ENCODE measurements around the gene LTK. TPM values are rescaled to one million over a fixed set of nuclear protein-coding genes. Genes with fewer than 3 reads are reported as not detected.

The LTK gene
- total RNA-seq, 1 experiment from 2014 or later: 10.9 TPM

- Histone ChIP-seq H3K36me3 (ENCODE audit: control insufficient read depth, insufficient read depth, low read length) (no peaks in the 10 kb centered on the region), H3K27me3 (replicated peaks; ENCODE audit: control insufficient read depth, insufficient read depth, low read length) (no peaks in the 10 kb centered on the region), H3K9me3 (no peaks in the 10 kb centered on the region), H3K4me3 (ENCODE audit: low read depth, low read length) (peak overlapping the region; percentile 61), H3K4me1 (peaks cover 4% of the 10 kb centered on the region; the same call in 1 of the 2 replicates)
- TF ChIP-seq CTCF (IDR thresholded peaks at IDR 0.05; ENCODE audit: insufficient read depth in 1 of 2, low read depth in 1 of 2, low read length in 1 of 2, severe bottlenecking in 1 of 2, unreplicated experiment in 1 of 2): no peak
- intact Hi-C loops (cut with micrococcal nuclease; ENCODE audit: unreplicated experiment): no loop called here
- Mint-ChIP-seq H3K4me1 (ENCODE audit: low read depth, unreplicated experiment) (no peaks in the 10 kb centered on the region), H3K36me3 (ENCODE audit: insufficient read depth, unreplicated experiment) (peaks cover 8% of the 10 kb centered on the region), H3K9me3 (ENCODE audit: unreplicated experiment) (no peaks in the 10 kb centered on the region), H3K4me3 (ENCODE audit: unreplicated experiment) (peak overlapping the region; percentile 71), H3K27me3 (ENCODE audit: insufficient read depth, unreplicated experiment) (no peaks in the 10 kb centered on the region), H3K27ac (ENCODE audit: unreplicated experiment) (no peak overlapping the region)
- POLR2A ChIA-PET: no interaction called here
- BruUV-seq (replicated peaks): no TSS peak
- peak in 1 of 2 experiments; percentile 74 for DNase-seq
- CTCF ChIA-PET: interaction anchor here (1.0 to 1.9 kb wide), 3 partner anchors 16 to 46 kb away, joined by 3 to 6 read pairs (median 3); no protein-coding TSS in a partner anchor
These were observed 2.2 kb downstream of the LTK start for GRCh38 chr15:41511331-41511898.

GRCh38 chr15:41510728-41511127, 2.9 kb downstream of the LTK start:
- Mint-ChIP-seq H3K4me1 (ENCODE audit: low read depth, unreplicated experiment) (no peaks in the 10 kb centered on the region), H3K4me3 (ENCODE audit: unreplicated experiment) (peak overlapping the region; percentile 71), H3K9me3 (ENCODE audit: unreplicated experiment) (no peaks in the 10 kb centered on the region), H3K27ac (ENCODE audit: unreplicated experiment) (no peak overlapping the region), H3K27me3 (ENCODE audit: insufficient read depth, unreplicated experiment) (no peaks in the 10 kb centered on the region), H3K36me3 (ENCODE audit: insufficient read depth, unreplicated experiment) (peaks cover 4% of the 10 kb centered on the region)
- Histone ChIP-seq H3K9me3 (no peaks in the 10 kb centered on the region), H3K4me1 (peaks cover 4% of the 10 kb centered on the region; the same call in 1 of the 2 replicates), H3K27me3 (replicated peaks; ENCODE audit: control insufficient read depth, insufficient read depth, low read length) (no peaks in the 10 kb centered on the region), H3K4me3 (ENCODE audit: low read depth, low read length) (peak overlapping the region; percentile 61), H3K36me3 (ENCODE audit: control insufficient read depth, insufficient read depth, low read length) (no peaks in the 10 kb centered on the region)
- intact Hi-C loops (cut with micrococcal nuclease; ENCODE audit: unreplicated experiment): no loop called here
- CTCF ChIA-PET: interaction anchor here (1.1 to 1.9 kb wide), 2 partner anchors 15 to 45 kb away, joined by 3 to 6 read pairs; no protein-coding TSS in a partner anchor
- no peak for DNase-seq
- POLR2A ChIA-PET: no interaction called here
- TF ChIP-seq CTCF (IDR thresholded peaks at IDR 0.05; ENCODE audit: insufficient read depth in 1 of 2, low read depth in 1 of 2, low read length in 1 of 2, severe bottlenecking in 1 of 2, unreplicated experiment in 1 of 2): no peak
- BruUV-seq (replicated peaks): no TSS peak

GRCh38 chr15:41507820-41508290, 5.8 kb downstream of the LTK start:
- Mint-ChIP-seq H3K36me3 (ENCODE audit: insufficient read depth, unreplicated experiment) (peaks cover 13% of the 10 kb centered on the region), H3K27ac (ENCODE audit: unreplicated experiment) (no peak overlapping the region), H3K4me3 (ENCODE audit: unreplicated experiment) (no peak overlapping the region), H3K27me3 (ENCODE audit: insufficient read depth, unreplicated experiment) (no peaks in the 10 kb centered on the region), H3K4me1 (ENCODE audit: low read depth, unreplicated experiment) (no peaks in the 10 kb centered on the region), H3K9me3 (ENCODE audit: unreplicated experiment) (no peaks in the 10 kb centered on the region)
- no peak for DNase-seq
- intact Hi-C loops (cut with micrococcal nuclease; ENCODE audit: unreplicated experiment): loop anchor here (1.0 kb wide), 1 partner anchor 42 kb away; no protein-coding TSS in a partner anchor
- Histone ChIP-seq H3K4me3 (ENCODE audit: low read depth, low read length) (no peak overlapping the region), H3K27me3 (replicated peaks; ENCODE audit: control insufficient read depth, insufficient read depth, low read length) (no peaks in the 10 kb centered on the region), H3K4me1 (peaks cover 4% of the 10 kb centered on the region; the same call in 1 of the 2 replicates), H3K9me3 (no peaks in the 10 kb centered on the region), H3K36me3 (ENCODE audit: control insufficient read depth, insufficient read depth, low read length) (no peaks in the 10 kb centered on the region; the same call in 1 of the 2 replicates)
- ChIA-PET POLR2A (interaction anchor here (1.3 kb wide), 1 partner anchor 36 kb away, joined by 3 read pairs; the partner anchor contains the start of gene RPAP1), CTCF (interaction anchor here (1.0 to 3.0 kb wide), 3 partner anchors 28 to 397 kb away, joined by 3 to 22 read pairs (median 3); no protein-coding TSS in a partner anchor)
- no TSS peak for BruUV-seq (replicated peaks)
- TF ChIP-seq CTCF (IDR thresholded peaks at IDR 0.05; ENCODE audit: insufficient read depth in 1 of 2, low read depth in 1 of 2, low read length in 1 of 2, severe bottlenecking in 1 of 2, unreplicated experiment in 1 of 2): no peak
